Activated gamma-delta T cell (primary cell): ENCODE measurements around the gene MYZAP.
"Not testable (repeated sequence)": the region's sequence is repeated elsewhere in the genome, so short reads cannot be mapped to it uniquely, and the experiment has no call there.

Source experiments
- DNase-seq: peaks from one replicate; lab custom pipeline; 2025; lab: John Stamatoyannopoulos, UW

Gene MYZAP

GRCh38 chr15:57594479-57594878, 2.8 kb downstream of the MYZAP start:
- DNase-seq = no peak

- no peak for DNase-seq
These were observed 3.5 kb downstream of the MYZAP start for GRCh38 chr15:57595011-57595866.

GRCh38 chr15:57596301-57596855, 4.7 kb downstream of the MYZAP start:
- no peak for DNase-seq

- no peak for DNase-seq
These were observed 5.3 kb downstream of the MYZAP start for GRCh38 chr15:57596978-57597377.

- DNase-seq = no peak
These were observed 5.7 kb downstream of the MYZAP start for GRCh38 chr15:57597431-57597830.

GRCh38 chr15:57598346-57598745, 6.6 kb downstream of the MYZAP start:
- no peak for DNase-seq

GRCh38 chr15:57599296-57599810, 7.6 kb downstream of the MYZAP start:
- no peak for DNase-seq

- no peak for DNase-seq
These were observed 8.5 kb downstream of the MYZAP start for GRCh38 chr15:57600197-57600596.

- no peak for DNase-seq
These were observed 12.8 kb downstream of the MYZAP start for GRCh38 chr15:57604507-57604906.

GRCh38 chr15:57605491-57605890, 13.8 kb downstream of the MYZAP start:
- no peak for DNase-seq

- DNase-seq = no peak
These were observed 14.3 kb downstream of the MYZAP start for GRCh38 chr15:57606048-57606447.

- no peak for DNase-seq
These were observed 15.1 kb downstream of the MYZAP start for GRCh38 chr15:57606816-57607215.

- DNase-seq = no peak
These were observed 15.9 kb downstream of the MYZAP start for GRCh38 chr15:57607570-57608000.

- DNase-seq = no peak
These were observed 18.3 kb downstream of the MYZAP start for GRCh38 chr15:57609805-57610529.

GRCh38 chr15:57611123-57611522, 19.4 kb downstream of the MYZAP start:
- DNase-seq = no peak

GRCh38 chr15:57611938-57612337, 20.2 kb downstream of the MYZAP start:
- no peak for DNase-seq

GRCh38 chr15:57614241-57614640, 22.5 kb downstream of the MYZAP start:
- DNase-seq = no peak

- DNase-seq = not testable (repeated sequence)
These were observed 24.3 kb downstream of the MYZAP start for GRCh38 chr15:57615951-57616496.

GRCh38 chr15:57618325-57618724, 26.6 kb downstream of the MYZAP start:
- no peak for DNase-seq

GRCh38 chr15:57619746-57620145, 28.0 kb downstream of the MYZAP start:
- DNase-seq = no peak

GRCh38 chr15:57624730-57625129, 33.0 kb downstream of the MYZAP start:
- DNase-seq = no peak

- no peak for DNase-seq
These were observed 34.2 kb downstream of the MYZAP start for GRCh38 chr15:57625703-57626448.
